GM04504 (cell line): ENCODE data around the gene JCAD.
"Not testable (repeated sequence)": the region's sequence is repeated elsewhere in the genome, so short reads cannot be mapped to it uniquely, and the experiment has no call there.

Experiments used
- DNase-seq: peaks from one replicate; pipeline ENCODE4 v3.0.0-alpha.2; 2012; ENCODE audit warnings: low read depth

JCAD gene

DNA sequence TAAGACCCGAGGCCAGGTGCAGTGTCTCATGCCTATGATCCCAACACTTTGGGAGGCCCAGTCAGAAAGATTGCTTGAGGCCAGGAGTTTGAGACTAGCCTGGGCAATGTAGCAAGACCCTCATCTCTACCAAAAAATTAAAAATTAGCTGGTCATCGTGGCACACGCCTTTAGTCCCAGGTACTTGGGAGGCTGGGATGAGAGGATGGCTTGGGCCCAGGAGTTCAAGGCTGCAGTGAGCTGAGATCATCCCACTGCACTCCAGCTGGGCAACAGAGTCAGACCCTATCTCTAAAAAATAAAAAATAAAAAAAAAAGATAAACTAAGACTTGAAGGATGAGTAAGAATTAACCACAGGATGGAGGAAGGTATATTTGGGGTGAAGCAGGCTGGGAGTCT lies 77.9 kb downstream of the JCAD start:
- DNase-seq, result no peak

DNA sequence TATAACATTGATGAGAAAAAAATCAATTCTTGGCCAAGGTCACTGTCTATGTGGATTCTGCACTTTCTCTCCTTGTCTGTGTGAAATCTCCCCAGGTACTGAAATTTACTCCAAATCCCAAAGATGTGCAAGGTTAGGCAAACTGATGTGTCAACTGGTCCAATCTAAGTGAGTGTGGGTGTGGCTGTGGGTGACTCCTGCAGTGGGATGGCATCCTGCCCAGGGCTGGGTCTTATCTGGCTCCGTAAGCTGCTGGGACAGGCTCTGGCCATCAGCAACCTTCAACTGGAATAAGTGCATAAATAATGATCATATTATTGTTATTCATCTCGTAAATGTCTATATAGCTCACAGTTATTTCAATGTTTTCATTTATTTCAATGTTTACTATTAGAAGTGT lies 79.3 kb downstream of the JCAD start:
- no peak for DNase-seq

DNA sequence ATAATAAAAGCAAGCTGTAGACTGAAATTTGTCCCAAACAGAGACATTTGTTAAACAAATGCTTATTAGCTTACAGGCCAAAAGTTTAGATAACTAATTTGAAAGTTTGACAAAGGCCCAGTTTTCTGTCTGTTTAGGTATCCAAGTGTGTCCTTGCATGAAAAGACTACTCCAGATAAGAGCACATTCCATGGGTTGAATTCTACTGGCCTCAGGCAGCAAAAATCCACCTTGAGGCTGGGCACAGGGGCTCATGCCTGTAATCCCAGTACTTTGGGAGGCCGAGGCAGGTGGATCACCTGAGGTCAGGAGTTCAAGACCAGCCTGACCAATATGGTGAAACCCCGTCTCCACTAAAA lies 80.0 kb downstream of the JCAD start:
- DNase-seq, result not testable (repeated sequence)

DNA sequence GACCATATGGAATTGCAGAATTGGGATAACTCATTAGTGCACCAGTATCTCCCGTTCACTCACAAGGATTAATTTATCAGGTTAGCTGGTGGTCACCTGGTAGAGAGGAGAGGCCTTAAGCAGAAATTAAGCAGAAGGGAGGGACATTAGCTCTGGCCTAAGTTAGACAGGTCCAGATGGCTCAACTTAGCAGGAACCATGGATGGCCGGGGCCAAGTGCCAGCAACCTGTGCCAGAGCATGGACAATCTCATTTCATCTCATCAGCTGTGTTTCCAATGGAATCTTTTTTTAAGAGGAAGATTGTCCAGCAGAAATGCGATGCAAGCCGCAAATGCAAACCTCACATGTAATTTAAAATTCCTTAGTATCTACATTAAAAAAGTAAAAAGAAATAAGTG lies 82.2 kb downstream of the JCAD start:
- DNase-seq, result no peak

DNA sequence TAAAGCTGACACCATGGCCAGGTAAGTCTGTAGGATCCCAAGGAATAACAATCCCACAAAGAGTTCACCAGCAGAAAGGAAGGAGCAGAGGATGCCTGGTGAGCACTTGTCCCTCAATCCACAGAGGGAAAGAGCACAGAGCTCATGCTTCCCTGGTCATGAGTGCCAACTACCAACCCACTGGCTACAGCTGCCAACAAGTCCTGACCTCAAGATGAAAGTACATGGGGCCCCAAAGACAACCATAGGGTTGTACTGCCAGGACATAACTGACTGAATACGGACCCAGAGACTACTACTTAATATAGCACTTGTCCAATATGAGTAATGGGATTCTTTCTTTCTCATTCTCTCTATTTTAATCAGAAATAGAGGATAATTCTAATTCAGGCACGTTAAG lies 83.3 kb downstream of the JCAD start:
- no peak for DNase-seq

DNA sequence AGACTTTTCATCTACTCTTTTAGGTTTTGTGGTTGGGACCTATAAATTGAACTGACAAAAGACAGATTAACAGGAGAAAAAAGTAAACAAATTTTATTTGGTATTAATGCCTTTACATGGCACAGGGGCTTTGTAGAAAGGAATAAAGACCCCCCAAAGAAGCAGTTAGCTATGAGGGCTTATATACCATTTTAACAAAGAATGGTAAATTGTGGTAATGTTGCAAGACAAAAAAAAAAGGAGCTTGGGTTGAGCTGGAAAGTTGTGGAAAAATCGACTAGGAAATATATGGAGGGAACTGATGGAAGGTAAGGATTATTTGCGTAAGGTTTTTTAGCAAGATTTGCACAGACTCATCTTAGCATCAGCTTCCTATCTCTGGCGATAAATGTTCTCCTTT lies 84.6 kb downstream of the JCAD start:
- DNase-seq, result no peak

DNA sequence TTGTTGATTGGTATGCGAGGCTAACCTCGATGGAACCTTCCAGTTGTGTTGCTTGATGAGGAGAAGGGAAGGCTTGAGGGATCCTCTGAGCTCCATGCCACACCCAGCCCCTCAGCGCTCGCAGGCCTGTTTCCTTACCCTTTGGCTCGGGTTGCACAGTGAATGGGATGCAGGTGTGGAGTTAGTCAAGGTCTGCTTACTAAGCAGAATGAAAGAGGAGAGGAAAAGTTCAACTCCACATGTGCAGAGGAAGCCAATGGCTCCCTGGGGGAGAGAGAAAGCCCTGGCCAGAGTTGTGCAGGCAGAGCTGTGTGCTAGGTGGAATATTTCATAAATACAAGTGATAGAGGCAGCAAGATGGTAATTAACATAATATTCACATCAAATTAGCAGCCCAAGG lies 85.5 kb downstream of the JCAD start:
- DNase-seq, result no peak

DNA sequence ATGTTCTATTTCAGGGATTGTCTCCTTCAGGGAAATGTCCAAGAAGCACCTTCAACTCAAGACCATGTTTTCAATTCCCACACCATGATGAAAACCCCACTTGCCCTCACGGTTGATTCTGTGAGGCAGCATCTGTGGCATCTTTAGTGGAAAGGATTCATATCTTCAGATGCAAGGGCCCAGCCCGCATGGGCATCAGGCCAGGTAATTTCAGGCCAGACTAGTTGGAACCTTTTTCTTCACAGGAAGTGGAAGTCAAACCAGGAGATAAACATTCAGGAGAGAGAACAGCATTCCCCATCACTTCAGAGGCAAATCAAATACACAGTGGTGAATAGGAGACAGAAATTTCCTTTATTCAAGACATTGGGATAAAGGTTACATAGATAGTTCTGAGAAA lies 88.8 kb downstream of the JCAD start:
- no peak for DNase-seq

DNA sequence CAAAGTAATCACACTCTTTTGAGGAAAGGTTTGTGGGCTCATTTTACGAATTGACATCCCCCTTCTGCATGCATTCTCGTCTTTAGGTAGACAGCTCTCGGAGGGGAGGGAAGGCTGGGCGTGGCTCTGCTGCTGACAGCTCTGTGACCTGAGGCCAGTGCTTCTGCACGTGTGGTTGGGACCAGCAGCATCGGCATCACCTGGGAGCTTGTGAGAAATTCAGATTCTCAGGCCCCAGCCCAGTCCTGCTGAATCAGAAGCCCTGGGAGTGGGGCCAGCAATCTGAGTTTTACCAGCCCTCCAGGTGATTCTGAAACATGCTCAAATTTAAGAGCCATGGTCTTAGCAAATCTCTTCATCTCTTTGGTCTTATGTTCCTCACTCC lies 89.4 kb downstream of the JCAD start:
- DNase-seq, result no peak

DNA sequence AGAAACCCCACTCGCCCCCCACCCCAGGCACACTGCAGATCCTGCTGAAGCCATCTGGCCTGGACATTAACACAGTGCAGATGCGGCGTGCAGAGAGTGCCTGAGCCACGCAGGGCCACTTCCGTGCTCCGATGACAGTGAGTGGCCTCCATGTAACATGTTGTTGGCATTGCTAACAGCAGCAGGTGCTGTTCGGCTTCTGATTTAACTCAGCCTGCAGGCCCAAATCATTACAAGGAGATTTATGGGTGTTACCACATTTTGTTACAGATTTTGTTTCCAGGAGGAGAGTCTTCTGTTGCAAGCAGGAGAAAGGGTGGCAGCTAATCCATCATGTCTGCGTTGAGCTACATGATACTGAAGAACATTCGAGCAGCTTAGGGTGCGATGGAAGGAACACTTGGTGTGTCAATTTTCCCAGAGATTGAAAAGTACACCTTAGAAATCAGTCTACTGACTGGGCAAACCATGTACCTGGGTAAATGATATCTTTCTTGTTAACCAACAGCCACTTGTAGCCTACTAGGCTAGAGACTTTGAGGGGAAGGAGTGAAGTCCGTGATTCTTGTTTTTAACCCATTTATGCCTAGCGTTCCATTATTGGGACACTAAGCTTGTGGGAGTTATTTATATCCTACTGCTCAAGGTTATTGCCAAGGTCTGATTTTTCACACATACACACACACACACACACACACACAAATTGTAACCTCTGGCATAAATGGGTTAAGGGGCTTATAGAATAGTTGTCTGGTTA lies 90.0 kb downstream of the JCAD start:
- no peak for DNase-seq

DNA sequence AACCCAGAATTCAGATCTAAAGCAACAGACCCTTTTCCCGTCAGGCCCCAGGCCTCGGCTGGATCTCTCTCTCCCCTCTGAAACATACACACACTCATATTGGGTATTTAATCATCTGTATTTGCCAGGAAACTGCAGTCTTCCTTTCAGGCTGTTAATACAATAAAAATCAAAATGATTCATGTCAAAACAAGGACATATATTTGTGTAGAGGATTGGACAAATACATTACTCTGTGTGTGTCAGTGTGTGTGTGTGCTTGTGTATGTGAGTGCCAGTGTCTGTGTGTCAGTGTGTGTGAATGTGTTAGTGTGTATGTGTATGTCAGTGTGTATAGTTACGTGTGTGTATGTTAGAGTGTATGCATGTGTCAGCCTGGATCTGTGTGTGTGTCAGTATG lies 90.8 kb downstream of the JCAD start:
- DNase-seq, result no peak

DNA sequence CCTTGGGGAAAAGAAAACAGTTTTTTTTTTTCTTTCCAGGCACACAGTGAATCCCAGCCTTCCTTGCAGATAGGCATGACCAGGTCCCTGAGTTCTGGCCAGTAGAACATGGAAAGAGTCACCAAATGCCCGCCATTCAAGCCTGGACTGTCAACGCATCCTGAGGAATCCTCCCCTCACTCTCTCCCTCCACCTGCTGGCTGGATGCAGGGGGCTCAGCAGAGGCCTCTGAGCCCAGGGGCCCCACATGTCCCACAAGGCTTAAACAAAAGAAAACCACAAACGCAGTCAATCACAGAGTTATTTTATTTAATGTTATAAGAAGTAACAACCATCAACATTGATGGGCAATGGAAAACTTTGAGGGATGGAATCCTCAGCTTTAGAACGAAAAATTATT lies 93.1 kb downstream of the JCAD start:
- no peak for DNase-seq
